ENCODE measurements around the gene PHACTR1. TPM values are rescaled to one million over a fixed set of nuclear protein-coding genes. Genes with fewer than 3 reads are reported as not detected.

The PHACTR1 gene
- total RNA-seq, 4 donors from 2014 or later = 1.5 to 3.6 (median 2.5) TPM

DNA sequence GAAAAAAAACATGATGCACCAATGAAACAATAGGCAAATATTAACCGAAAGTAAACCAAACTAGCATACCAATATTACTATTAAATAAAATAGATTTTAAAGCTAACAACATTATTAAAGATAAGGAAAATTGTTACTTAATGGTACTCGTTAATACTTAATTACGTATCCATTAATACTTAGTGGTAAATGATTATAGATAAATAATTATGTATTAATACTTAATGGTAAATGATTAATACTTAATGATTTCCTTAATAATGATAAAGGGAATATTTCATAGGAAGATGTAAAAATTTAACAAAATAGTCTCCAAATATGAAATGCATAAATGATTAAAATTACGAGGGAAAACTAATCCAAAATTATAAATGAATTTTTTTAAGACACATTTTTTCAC is 278.9 kb downstream of the PHACTR1 start:
- DNase-seq (ENCODE audit: low spot score in 2 of 2) = no peak
- 94 to 96% methylated on average over 4 of the region's 4 CpGs for WGBS, 2 donors
- H3K4me3 ChIP-seq (ENCODE audit: low read depth, poor library complexity, severe bottlenecking) = no peak overlapping the region
- intact Hi-C loops (cut with DNase I; ENCODE audit: low total_unique reads) = no loop called here
- TF ChIP-seq, protein P1, sequence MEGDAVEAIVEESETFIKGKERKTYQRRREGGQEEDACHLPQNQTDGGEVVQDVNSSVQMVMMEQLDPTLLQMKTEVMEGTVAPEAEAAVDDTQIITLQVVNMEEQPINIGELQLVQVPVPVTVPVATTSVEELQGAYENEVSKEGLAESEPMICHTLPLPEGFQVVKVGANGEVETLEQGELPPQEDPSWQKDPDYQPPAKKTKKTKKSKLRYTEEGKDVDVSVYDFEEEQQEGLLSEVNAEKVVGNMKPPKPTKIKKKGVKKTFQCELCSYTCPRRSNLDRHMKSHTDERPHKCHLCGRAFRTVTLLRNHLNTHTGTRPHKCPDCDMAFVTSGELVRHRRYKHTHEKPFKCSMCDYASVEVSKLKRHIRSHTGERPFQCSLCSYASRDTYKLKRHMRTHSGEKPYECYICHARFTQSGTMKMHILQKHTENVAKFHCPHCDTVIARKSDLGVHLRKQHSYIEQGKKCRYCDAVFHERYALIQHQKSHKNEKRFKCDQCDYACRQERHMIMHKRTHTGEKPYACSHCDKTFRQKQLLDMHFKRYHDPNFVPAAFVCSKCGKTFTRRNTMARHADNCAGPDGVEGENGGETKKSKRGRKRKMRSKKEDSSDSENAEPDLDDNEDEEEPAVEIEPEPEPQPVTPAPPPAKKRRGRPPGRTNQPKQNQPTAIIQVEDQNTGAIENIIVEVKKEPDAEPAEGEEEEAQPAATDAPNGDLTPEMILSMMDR (IDR thresholded peaks at IDR 0.05) = no peak
- TF ChIP-seq POLR2A (IDR thresholded peaks at IDR 0.05) = no peak

DNA sequence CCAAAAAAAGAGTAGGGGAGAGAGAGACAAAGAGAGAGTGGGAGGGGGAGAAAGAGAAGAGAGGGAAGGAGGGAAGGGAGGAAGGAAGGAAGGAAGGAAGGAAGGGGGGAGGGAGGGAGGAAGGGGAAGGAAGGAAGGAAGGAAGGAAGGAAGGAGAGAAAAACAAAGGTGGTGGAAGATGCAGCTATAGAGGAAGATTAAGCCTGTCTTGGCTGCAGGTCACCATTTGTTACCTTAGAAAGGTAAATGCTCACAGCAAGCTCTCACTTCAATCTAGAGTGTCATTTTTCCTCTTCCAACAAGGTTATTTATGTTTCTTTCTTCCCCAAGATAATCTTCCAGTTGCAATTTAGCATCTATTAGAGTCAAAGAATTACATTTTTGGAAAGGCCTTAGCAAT is 284.0 kb downstream of the PHACTR1 start:
- DNase-seq (ENCODE audit: low spot score in 2 of 2) = no peak
- no peak for TF ChIP-seq POLR2A (IDR thresholded peaks at IDR 0.05)
- TF ChIP-seq, protein P1 (IDR thresholded peaks at IDR 0.05) = no peak
- intact Hi-C loops (cut with DNase I; ENCODE audit: low total_unique reads) = no loop called here
- H3K4me3 ChIP-seq (ENCODE audit: low read depth, poor library complexity, severe bottlenecking) = no peak overlapping the region

DNA sequence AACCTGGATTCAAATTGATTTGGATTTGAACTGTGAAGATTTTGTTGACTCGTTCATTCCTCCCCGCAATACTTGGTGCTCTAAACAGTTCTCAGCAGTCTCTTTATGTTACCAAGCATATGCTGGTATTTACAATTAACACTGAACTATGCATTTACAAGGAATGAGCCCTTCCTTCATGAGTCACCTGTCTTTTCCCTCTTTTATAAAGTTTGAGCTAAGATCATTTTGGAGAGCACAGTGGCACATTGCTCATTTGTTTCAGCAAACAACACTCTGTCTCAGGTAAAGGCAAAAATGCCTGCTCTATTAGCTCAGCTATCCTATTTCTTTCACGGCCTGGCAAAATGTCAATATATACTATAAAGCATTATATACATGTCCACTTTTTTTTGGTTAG is 285.4 kb downstream of the PHACTR1 start:
- WGBS, 2 donors = 89 to 93% methylated on average over 3 of the region's 3 CpGs
- no peak for DNase-seq (ENCODE audit: low spot score in 2 of 2)
- no peak overlapping the region for H3K4me3 ChIP-seq (ENCODE audit: low read depth, poor library complexity, severe bottlenecking)
- intact Hi-C loops (cut with DNase I; ENCODE audit: low total_unique reads) = no loop called here
- no peak for TF ChIP-seq POLR2A (IDR thresholded peaks at IDR 0.05)
- TF ChIP-seq, protein P1 (IDR thresholded peaks at IDR 0.05) = no peak

DNA sequence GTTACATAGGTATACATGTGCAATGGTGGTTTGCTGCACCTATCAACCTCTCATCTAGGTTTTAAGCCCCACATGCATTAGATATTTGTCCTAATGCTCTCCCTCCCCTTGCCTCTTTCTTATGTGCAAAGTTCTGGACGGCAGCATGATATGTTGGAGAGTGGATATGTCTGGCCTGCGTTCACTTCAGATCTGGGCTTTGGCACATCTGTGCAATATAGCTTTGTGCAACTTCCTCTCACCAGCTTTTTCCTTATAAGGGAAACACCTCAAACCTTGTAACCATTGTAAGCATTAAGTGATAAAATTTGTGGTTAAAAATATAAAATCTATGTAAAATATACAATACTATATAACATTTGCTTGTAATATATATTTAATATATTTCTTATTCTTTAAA is 288.0 kb downstream of the PHACTR1 start:
- TF ChIP-seq POLR2A (IDR thresholded peaks at IDR 0.05) = no peak
- TF ChIP-seq, protein P1 (IDR thresholded peaks at IDR 0.05) = no peak
- no peak for DNase-seq (ENCODE audit: low spot score in 2 of 2)
- no peak overlapping the region for H3K4me3 ChIP-seq (ENCODE audit: low read depth, poor library complexity, severe bottlenecking)
- intact Hi-C loops (cut with DNase I; ENCODE audit: low total_unique reads) = no loop called here
- 70 to 71% methylated on average over 2 of the region's 2 CpGs for WGBS, 2 donors

DNA sequence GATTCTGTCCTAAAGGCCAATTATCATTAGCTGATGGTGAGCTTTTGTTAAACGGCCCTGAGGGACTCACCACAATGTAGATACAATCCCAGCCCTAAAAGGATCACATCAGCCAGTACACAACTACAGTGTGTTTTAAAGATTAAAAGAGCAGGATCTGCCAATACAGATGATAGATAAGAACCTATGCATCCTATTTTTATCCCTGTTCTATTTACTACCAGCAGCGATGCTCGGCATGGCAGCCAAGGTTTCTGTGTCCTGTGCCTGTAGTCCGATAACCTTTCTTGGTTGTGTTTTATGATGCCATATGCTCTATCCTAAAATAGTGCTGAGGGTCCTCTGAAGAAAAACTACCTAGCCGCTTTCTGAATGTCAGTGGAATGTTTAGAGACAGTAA is 289.4 kb downstream of the PHACTR1 start:
- WGBS, 2 donors = 76 to 79% methylated on average over 5 of the region's 5 CpGs
- TF ChIP-seq, protein P1 (IDR thresholded peaks at IDR 0.05) = no peak
- no peak for TF ChIP-seq POLR2A (IDR thresholded peaks at IDR 0.05)
- intact Hi-C loops (cut with DNase I; ENCODE audit: low total_unique reads) = no loop called here
- no peak overlapping the region for H3K4me3 ChIP-seq (ENCODE audit: low read depth, poor library complexity, severe bottlenecking)
- no peak for DNase-seq (ENCODE audit: low spot score in 2 of 2)

DNA sequence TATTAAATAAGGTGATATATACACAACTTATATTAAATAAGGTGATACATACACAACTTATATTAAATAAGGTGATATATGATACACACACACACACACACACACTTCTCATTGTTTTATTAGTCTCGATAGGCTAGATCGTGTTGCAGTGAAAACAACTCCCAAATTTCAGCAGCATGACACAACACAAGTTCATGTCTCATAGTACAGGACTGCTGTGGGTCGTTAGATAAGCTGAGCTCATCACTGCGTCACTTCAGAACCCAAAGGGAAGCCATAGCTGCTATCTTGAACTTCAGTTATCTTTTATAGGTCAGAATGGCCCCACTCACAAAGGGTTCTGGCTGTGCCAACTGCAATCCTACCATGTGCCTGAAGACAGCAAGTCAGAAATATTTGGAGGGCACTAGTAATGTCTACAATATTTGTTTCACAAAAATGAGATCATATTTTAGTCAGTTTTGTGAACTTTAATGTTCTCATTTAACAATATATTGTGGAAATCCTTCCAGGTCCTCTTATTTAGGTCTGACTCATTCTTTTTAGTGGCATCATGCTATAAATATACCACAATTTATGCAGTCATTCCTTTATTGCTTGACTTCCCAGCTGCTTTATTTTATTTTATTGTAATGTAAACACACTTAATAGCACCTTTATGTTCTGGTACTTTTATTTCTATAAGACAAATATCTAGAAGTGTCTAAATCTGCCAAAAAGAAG is 290.2 kb downstream of the PHACTR1 start:
- TF ChIP-seq, protein P1 (IDR thresholded peaks at IDR 0.05) = no peak
- no peak for TF ChIP-seq POLR2A (IDR thresholded peaks at IDR 0.05)

More for the DNA sequence above, 290.2 kb downstream of the PHACTR1 start:
- DNase-seq (ENCODE audit: low spot score in 2 of 2) = no peak
- WGBS, 2 donors = 76 to 85% methylated on average over 4 of the region's 4 CpGs
- intact Hi-C loops (cut with DNase I; ENCODE audit: low total_unique reads) = no loop called here
- H3K4me3 ChIP-seq (ENCODE audit: low read depth, poor library complexity, severe bottlenecking) = no peak overlapping the region

Data from lower leg skin (tissue), 4 donors.